Heart right ventricle (tissue), 16 donors: Measurements from ENCODE around the gene MATCAP1. TPM values are rescaled to one million over a fixed set of nuclear protein-coding genes. Genes with fewer than 3 reads are reported as not detected.

Experiments
- ATAC-seq, 8 donors: fragments of 200-7000 bp; cut with Tn5 transposase; one replicate each; pipeline ENCODE4 v1.9.1; 2020; ENCODE audit warnings: mild to moderate bottlenecking in 8 of 8, moderate library complexity in 8 of 8, moderate number of reproducible peaks in 1 of 8
- DNase-seq, 2 donors: peaks; one replicate each; pipeline ENCODE4 v3.0.0-alpha.2; 2020
- H3K27ac ChIP-seq, 10 donors: fragments of 200-600 bp; sonication (generic) in 2 of 10; one replicate each; pipeline versions ENCODE4 v1.5.0 to v1.8.0; 2020 to 2022; ENCODE audit warnings: mild to moderate bottlenecking in 3 of 10
- H3K27me3 ChIP-seq, 7 donors: fragments of 200-600 bp; one replicate each; pipeline ENCODE4 v1.8.0; 2021 to 2022; ENCODE audit warnings: mild to moderate bottlenecking in 2 of 7
- H3K36me3 ChIP-seq, 9 donors: fragments of 200-600 bp; sonication (generic) in 1 of 9; one replicate each; pipeline versions ENCODE4 v1.5.0 to v1.8.0; 2020 to 2022; ENCODE audit warnings: mild to moderate bottlenecking in 2 of 9
- H3K4me1 ChIP-seq, 9 donors: fragments of 200-600 bp; sonication (generic) in 1 of 9; one replicate each; pipeline versions ENCODE4 v1.5.0 to v1.8.0; 2020 to 2022; ENCODE audit warnings: mild to moderate bottlenecking in 4 of 9
- H3K4me3 ChIP-seq, 10 donors: fragments of 200-600 bp; sonication (generic) in 2 of 10; one replicate each; pipeline versions ENCODE4 v1.5.0 to v1.8.0; 2020 to 2022; ENCODE audit warnings: mild to moderate bottlenecking in 7 of 10, moderate library complexity in 2 of 10
- H3K9me3 ChIP-seq, 11 donors: fragments of 200-600 bp in 10 of 11; sonication (generic) in 2 of 11; one replicate each; pipeline versions ENCODE4 v1.5.0 to v1.8.0; 2013 to 2022; ENCODE audit warnings: mild to moderate bottlenecking in 2 of 11, control low read depth in 1 of 11, moderate library complexity in 1 of 11
- CTCF ChIP-seq, 9 donors: fragments of 200-600 bp; sonication (generic) in 2 of 9; IDR thresholded peaks; one replicate each; pipeline versions ENCODE4 v1.5.0 to v1.8.0; 2021 to 2022; ENCODE audit warnings: antibody characterized with exemption in 9 of 9, mild to moderate bottlenecking in 5 of 9, moderate library complexity in 1 of 9
- WGBS, 2 donors: extraction: QIAGEN DNeasy Blood & Tissue Kit; methylation state at CpG; one replicate each; pipeline ENCODE4 v1.1.7; 2013; ENCODE audit warnings: inconsistent platforms in 1 of 2; 5-methylcytosine and 5-hydroxymethylcytosine counted together
- intact Hi-C, 10 donors: fragments of 100-400 bp; cut with DNase I; formaldehyde crosslinking; loops; one replicate each; pipeline versions ENCODE4 v1.11.1 to v1.14.2; 2022
- polyA plus RNA-seq, 2 donors: library from polyadenylated mRNA; stranded (reverse); fragments of 200-250 nt; gene quantifications; one replicate each; pipeline ENCODE4 v1.2.3, GENCODE V29; 2013
- total RNA-seq, 10 donors: library from RNA; stranded (reverse); fragmentation: NEBNext Ultra II Directional in 3 of 10; extraction: Animal tissue kit (Norgen Biotek cat#: 25700) in 3 of 10; gene quantifications; one replicate each; pipeline versions ENCODE4 v1.2.1 to v1.2.4, GENCODE V29; 2021 to 2023
- donor health status: Arrhythmogenic right ventricular cardiomyopathy.
- donor health status: ischemic (EF 13 %, LVEDD 7.1; RV severe dilation, severe dysfunction).
- donor health status: healthy with polysubstance abuse.
- donor health status: DM: no; HTN: yes; CAD: no.
- donor health status: DM: no; HTN: no; CAD: no.
- donor health status: ischemic (EF 25% LVEDD 6.9; RV normal size, moderate dysfunction).
- donor health status: ischemic (EF 25% LVEDD 5.7; RV mildly dilated, moderate dysfunction).
- donor health status: healthy.
- donor health status: DM: yes; HTN: yes; CAD: no.
- donor health status: Ischemic cardiomyopathy.
- donor health status: ischemic (EF 35%, LVEDD 5.7; RV mildly dilated, moderate dysfunction).
- donor health status: nonischemic (EF 11% LVEDD 7.7; RV severe dilation, severe dysfunction).
- donor health status: DM: yes; HTN: yes; CAD: no.
- donor health status: PGD.
- donor health status: ischemic (EF 29% LVEDD 5.4; RV normal size, mild dysfunction).
- donor health status: nonischemic (EF 23%, LVEDD 6.1; RV moderate dilation, normal function).

MATCAP1 gene
- total and polyA plus RNA-seq, 12 donors = 8.0 to 30.9 (median 13.1) TPM

GRCh38 chr16:67170168-67170948, 13.4 kb downstream of the MATCAP1 start, which contains the start of gene NOL3:
TSS of gene NOL3 (plus strand) at chr16:67170538.
- H3K27ac ChIP-seq = peak within 1 kb of the TSS; percentile 69 to 98 (median 94)
- no peaks in the 10 kb centered on the region for H3K9me3 ChIP-seq
- H3K36me3 ChIP-seq = peaks cover 0 to 5% (median 0%) of the 10 kb centered on the region in 9 donors
- peak within 1 kb of the TSS; percentile 30 to 60 (median 54) for H3K4me3 ChIP-seq
- no peak for TF ChIP-seq CTCF (IDR thresholded peaks at IDR 0.05)
- 1% methylated on average over 44 to 50 of the region's 50 CpGs for WGBS, 2 donors
- peak; percentile 86 to 89 for DNase-seq
- intact Hi-C loops = no loop called here
- peaks cover 0 to 73% (median 6%) of the 10 kb centered on the region in 7 donors for H3K27me3 ChIP-seq
- peaks cover 12 to 68% (median 40%) of the 10 kb centered on the region in 9 donors for H3K4me1 ChIP-seq
- ATAC-seq = peak; percentile 65 to 81 (median 75)

- no peaks in the 10 kb centered on the region for H3K9me3 ChIP-seq
- H3K4me1 ChIP-seq = peaks cover 18 to 69% (median 40%) of the 10 kb centered on the region in 9 donors
- peak; percentile 18 to 72 (median 64) for TF ChIP-seq CTCF (IDR thresholded peaks at IDR 0.05)
- intact Hi-C loops = no loop called here
- peaks cover 0 to 73% (median 10%) of the 10 kb centered on the region in 7 donors for H3K27me3 ChIP-seq
- ATAC-seq = peak in 3 of 8 donors; percentile 13 to 36 (median 21)
- WGBS, 2 donors = 6 to 7% methylated on average over 24 of the region's 24 CpGs
- DNase-seq = peak in 1 of 2 donors; percentile 57
- H3K36me3 ChIP-seq = no peaks in the 10 kb centered on the region
- peak overlapping the region; percentile 69 to 98 (median 94) for H3K27ac ChIP-seq
- H3K4me3 ChIP-seq = peak overlapping the region; percentile 30 to 60 (median 54)
Observed at GRCh38 chr16:67169642-67170167, 14.1 kb downstream of the MATCAP1 start.

- peaks cover 0 to 72% (median 13%) of the 10 kb centered on the region in 7 donors for H3K27me3 ChIP-seq
- H3K4me1 ChIP-seq = peaks cover 22 to 69% (median 41%) of the 10 kb centered on the region in 9 donors
- TF ChIP-seq CTCF (IDR thresholded peaks at IDR 0.05) = no peak
- no peaks in the 10 kb centered on the region for H3K36me3 ChIP-seq
- H3K27ac ChIP-seq = peak overlapping the region in 8 of 10 donors; percentile 89 to 98 (median 94)
- H3K9me3 ChIP-seq = no peaks in the 10 kb centered on the region
- intact Hi-C loops = no loop called here
- 60 to 61% methylated on average over 9 of the region's 9 CpGs for WGBS, 2 donors
- no peak for DNase-seq
- no peak overlapping the region for H3K4me3 ChIP-seq
- no peak for ATAC-seq
Observed at GRCh38 chr16:67169011-67169451, 14.7 kb downstream of the MATCAP1 start.

- no peak for DNase-seq
- TF ChIP-seq CTCF (IDR thresholded peaks at IDR 0.05) = no peak
- H3K36me3 ChIP-seq = no peaks in the 10 kb centered on the region
- H3K27ac ChIP-seq = no peak overlapping the region
- no peaks in the 10 kb centered on the region for H3K9me3 ChIP-seq
- no peak for ATAC-seq
- WGBS, 2 donors = 88 to 92% methylated on average over 7 of the region's 7 CpGs
- intact Hi-C loops = no loop called here
- no peak overlapping the region for H3K4me3 ChIP-seq
- H3K4me1 ChIP-seq = peaks cover 29 to 69% (median 47%) of the 10 kb centered on the region in 9 donors
- peaks cover 0 to 82% (median 21%) of the 10 kb centered on the region in 7 donors for H3K27me3 ChIP-seq
Observed at GRCh38 chr16:67167588-67167987, 16.2 kb downstream of the MATCAP1 start.
